ENCODE measurements around the gene SEPTIN8. TPM values are rescaled to one million over a fixed set of nuclear protein-coding genes. Genes with fewer than 3 reads are reported as not detected.

SEPTIN8 gene
- total and polyA plus RNA-seq, 2 of the 8 experiments (the other 6 are each of a cell fraction or from before 2014, with no cell fraction given), result 21.2 to 33.0 TPM

DNA sequence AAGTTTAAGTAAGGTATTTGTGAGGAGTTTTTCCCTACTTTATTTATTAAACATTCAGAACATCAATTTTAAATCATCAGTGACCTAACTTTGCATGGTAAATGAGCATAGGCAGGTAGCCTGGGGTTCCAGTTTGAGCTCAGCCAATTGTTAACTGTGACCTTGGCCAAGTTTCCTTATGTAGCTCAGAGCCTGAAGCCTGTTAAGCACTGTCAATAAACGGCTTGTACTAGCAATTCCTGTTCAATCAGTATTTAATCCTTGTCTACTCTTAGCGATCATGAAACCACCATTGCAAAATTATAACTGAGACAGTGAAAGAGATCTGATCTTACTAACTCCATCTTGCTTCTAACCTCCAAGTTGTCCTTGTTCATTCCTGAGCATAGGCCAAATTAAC lies 31.4 kb upstream of the SEPTIN8 start:
- H3K4me1 ChIP-seq (replicated peaks in 1 of 4; ENCODE audit: control insufficient read depth in 3 of 4, insufficient read depth in 4 of 4, low read length in 3 of 4), result peaks cover 0 to 6% (median 2%) of the 10 kb centered on the region in 4 experiments; a peak in 5 of 7 replicates
- ChIA-PET CTCF (ENCODE audit: partially characterized antibody) (interaction anchor here (1.6 to 6.9 kb wide), 8 partner anchors 12 to 57 kb away, joined by 6 to 82 read pairs (median 10); no protein-coding TSS in a partner anchor), POLR2A (ENCODE audit: partially characterized antibody) (interaction anchor here (1.3 to 2.7 kb wide), 2 partner anchors 15 to 18 kb away, joined by 4 to 9 read pairs; no protein-coding TSS in a partner anchor)
- H3K9me3 ChIP-seq (ENCODE audit: insufficient read depth in 2 of 2, low read depth in 1 of 2, low read length in 1 of 2), result no peaks in the 10 kb centered on the region
- H3K14ac ChIP-seq (ENCODE audit: insufficient read length), result no peak overlapping the region
- no peak overlapping the region for H4K8ac ChIP-seq (ENCODE audit: extremely low read depth, insufficient read depth, low read length)
- H3K79me2 ChIP-seq (ENCODE audit: control insufficient read depth in 1 of 2, insufficient read depth in 2 of 2, low read length in 2 of 2), result no peaks in the 10 kb centered on the region
- H3K27ac ChIP-seq (ENCODE audit: low read depth, low read length), result no peak overlapping the region
- no peak overlapping the region for H3K18ac ChIP-seq (ENCODE audit: extremely low read depth, low read length)
- no peak overlapping the region for H2AFZ ChIP-seq (ENCODE audit: low read length)
- no peak overlapping the region for H3K9ac ChIP-seq (replicated peaks in 1 of 4; ENCODE audit: extremely low read depth in 1 of 4, low read depth in 3 of 4, low read length in 3 of 4)
- no peak for DNase-seq (ENCODE audit: low read depth in 1 of 2, low spot score in 2 of 2)
- no peak overlapping the region for H3K4me2 ChIP-seq (ENCODE audit: insufficient read depth in 1 of 2, low read depth in 2 of 2, low read length in 2 of 2)
- H2AK5ac ChIP-seq (ENCODE audit: low read depth, low read length), result no peak overlapping the region
- H2BK120ac ChIP-seq (replicated peaks; ENCODE audit: low read depth, low read length), result no peak overlapping the region
- H3K23ac ChIP-seq (ENCODE audit: insufficient read length), result no peak overlapping the region
- no peak overlapping the region for H4K91ac ChIP-seq (replicated peaks; ENCODE audit: insufficient read length, low read length)
- H2BK20ac ChIP-seq (ENCODE audit: low read length), result no peak overlapping the region
- H3K36me3 ChIP-seq (ENCODE audit: control insufficient read depth in 2 of 4, insufficient read depth in 4 of 4, low read length in 3 of 4), result no peaks in the 10 kb centered on the region
- H4K5ac ChIP-seq (ENCODE audit: insufficient read length, low read depth, low read length), result no peak overlapping the region
- H3K23me2 ChIP-seq (ENCODE audit: low read depth, low read length), result no peaks in the 10 kb centered on the region; the same call in 1 of the 2 replicates
- no peak for FAIRE-seq
- H3K79me1 ChIP-seq (ENCODE audit: low read depth, low read length), result no peaks in the 10 kb centered on the region
- 94% methylated on average over 2 of the region's 2 CpGs; no CpG with 5 or more reads in 1 of the 2 experiments for WGBS, 2 experiments (ENCODE audit: extremely low coverage in 1 of 2, insufficient coverage in 1 of 2, insufficient read length in 1 of 2, insufficient replicate concordance in 2 of 2, low coverage in 1 of 2, low lambda C conversion rate in 2 of 2, missing lambda C conversion rate in 1 of 2)
- no peaks in the 10 kb centered on the region for H4K20me1 ChIP-seq (replicated peaks in 1 of 2; ENCODE audit: control insufficient read depth in 1 of 2, insufficient read depth in 2 of 2, low read length in 2 of 2)
- no peak overlapping the region for H2BK12ac ChIP-seq (ENCODE audit: low read depth, low read length)
- H3K4ac ChIP-seq (replicated peaks; ENCODE audit: insufficient read length, low read depth, low read length), result no peak overlapping the region
- no peak overlapping the region for H3K4me3 ChIP-seq (ENCODE audit: extremely low read depth in 1 of 4, insufficient read depth in 2 of 4, low read depth in 3 of 4, low read length in 4 of 4)
- H3K27me3 ChIP-seq (replicated peaks in 1 of 4; ENCODE audit: control insufficient read depth in 3 of 4, extremely low read depth in 1 of 4, insufficient read depth in 3 of 4, low read length in 3 of 4), result peaks cover 14 to 25% (median 22%) of the 10 kb centered on the region in 4 experiments
- H3K56ac ChIP-seq (replicated peaks; ENCODE audit: insufficient read length, low read depth, low read length), result no peak overlapping the region
- H2BK15ac ChIP-seq (ENCODE audit: low read length), result no peak overlapping the region
- no peak overlapping the region for H2BK5ac ChIP-seq (ENCODE audit: low read depth, low read length)
- no peak for TF ChIP-seq EP300 (IDR thresholded peaks at IDR 0.05; ENCODE audit: borderline replicate concordance in 1 of 2, low read depth in 2 of 2, low read length in 2 of 2)
- no peak for TF ChIP-seq TBP (IDR thresholded peaks at IDR 0.05; ENCODE audit: low read depth, low read length)
- no peak for TF ChIP-seq SUZ12 (IDR thresholded peaks at IDR 0.05; ENCODE audit: low read length)
- no peak for TF ChIP-seq NRF1 (IDR thresholded peaks at IDR 0.05; ENCODE audit: low read depth, low read length)
- TF ChIP-seq, protein P1, sequence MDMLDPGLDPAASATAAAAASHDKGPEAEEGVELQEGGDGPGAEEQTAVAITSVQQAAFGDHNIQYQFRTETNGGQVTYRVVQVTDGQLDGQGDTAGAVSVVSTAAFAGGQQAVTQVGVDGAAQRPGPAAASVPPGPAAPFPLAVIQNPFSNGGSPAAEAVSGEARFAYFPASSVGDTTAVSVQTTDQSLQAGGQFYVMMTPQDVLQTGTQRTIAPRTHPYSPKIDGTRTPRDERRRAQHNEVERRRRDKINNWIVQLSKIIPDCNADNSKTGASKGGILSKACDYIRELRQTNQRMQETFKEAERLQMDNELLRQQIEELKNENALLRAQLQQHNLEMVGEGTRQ (IDR thresholded peaks at IDR 0.05; ENCODE audit: low read length), result no peak
- no peak for TF ChIP-seq EZH2 (IDR thresholded peaks at IDR 0.05; ENCODE audit: low read depth, low read length, severe bottlenecking)
- no peak for TF ChIP-seq TAF1 (IDR thresholded peaks at IDR 0.05; ENCODE audit: low read depth, low read length)
- TF ChIP-seq ZNF274 (IDR thresholded peaks at IDR 0.05; ENCODE audit: borderline replicate concordance, extremely low read depth, low read length), result no peak
- TF ChIP-seq, protein P2, sequence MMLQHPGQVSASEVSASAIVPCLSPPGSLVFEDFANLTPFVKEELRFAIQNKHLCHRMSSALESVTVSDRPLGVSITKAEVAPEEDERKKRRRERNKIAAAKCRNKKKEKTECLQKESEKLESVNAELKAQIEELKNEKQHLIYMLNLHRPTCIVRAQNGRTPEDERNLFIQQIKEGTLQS (IDR thresholded peaks at IDR 0.05; ENCODE audit: insufficient read depth, low read depth, low read length), result no peak
- no peak for TF ChIP-seq CHD1 (IDR thresholded peaks at IDR 0.05; ENCODE audit: low read depth, low read length)
- no peak for TF ChIP-seq HDAC6 (IDR thresholded peaks at IDR 0.05; ENCODE audit: low read depth, low read length)

All from H1 (cell line).